B cell (primary cell): ENCODE data around the gene CCDC116. TPM values are rescaled to one million over a fixed set of nuclear protein-coding genes. Genes with fewer than 3 reads are reported as not detected.

Experiments used
- ATAC-seq: fragments of 200-7000 bp; cut with Tn5 transposase; one replicate; pipeline ENCODE4 v1.10.0; 2021; ENCODE audit warnings: low read depth, mild to moderate bottlenecking, moderate number of reproducible peaks, moderate library complexity
- CTCF ChIA-PET: fragments of 350-600 bp; sonication (Branson Sonifier 250); formaldehyde crosslinking; loops from one replicate; lab custom pipeline; 2021; ENCODE audit warnings: antibody characterized with exemption, inconsistent platforms; lab: Charles Lee
- POLR2A ChIA-PET: fragments of 350-600 bp; sonication (Branson Sonifier 250); formaldehyde crosslinking; loops from one replicate; lab custom pipeline; 2021; ENCODE audit warnings: antibody characterized with exemption; lab: Charles Lee
- DNase-seq: peaks from one replicate; pipeline ENCODE4 v3.0.0; 2013
- H2AFZ ChIP-seq: 2 replicates; pipeline ENCODE4 v1.6.1; 2012; ENCODE audit warnings: mild to moderate bottlenecking, low read depth, low read length; ENCODE audit not compliant: insufficient read depth, poor library complexity, severe bottlenecking
- H3K27ac ChIP-seq, 2 donors: 1 replicate in 1 of 2; 2 replicates in 1 of 2; pipeline ENCODE4 v1.5.1; 2012 to 2013; ENCODE audit warnings: low read length in 2 of 2, mild to moderate bottlenecking in 2 of 2, moderate library complexity in 1 of 2
- H3K27me3 ChIP-seq, 4 experiments: fragments of 200-600 bp in 1 of 4; sonication (generic) in 1 of 4; replicated peaks in 1 of 4; 1 replicate in 2 of 4; 2 replicates in 2 of 4; pipeline versions ENCODE4 v1.6.1 to v1.7.0; 2013 to 2016; ENCODE audit warnings: low read length in 3 of 4, mild to moderate bottlenecking in 2 of 4, mixed read lengths in 1 of 4, moderate library complexity in 1 of 4; ENCODE audit not compliant: insufficient read depth in 4 of 4, control insufficient read depth in 3 of 4; ENCODE audit errors: control extremely low read depth in 1 of 4
- H3K36me3 ChIP-seq, 2 experiments: replicated peaks in 1 of 2; 1 replicate in 1 of 2; 2 replicates in 1 of 2; pipeline versions ENCODE4 v1.6.1 to v1.7.1; 2013; ENCODE audit warnings: low read length in 1 of 2; ENCODE audit not compliant: insufficient read depth in 2 of 2, control insufficient read depth in 1 of 2; ENCODE audit errors: control extremely low read depth in 1 of 2, extremely low read depth in 1 of 2
- H3K4me1 ChIP-seq, 2 donors: fragments of 200-600 bp in 1 of 2; sonication (generic) in 1 of 2; 1 replicate in 1 of 2; 2 replicates in 1 of 2; pipeline versions ENCODE4 v1.5.1 to v1.6.1; 2013 to 2017; ENCODE audit warnings: low read length in 2 of 2; ENCODE audit not compliant: control insufficient read depth in 2 of 2, insufficient read depth in 2 of 2
- H3K4me2 ChIP-seq: replicated peaks from 2 replicates; pipeline ENCODE3; 2012; ENCODE audit warnings: mild to moderate bottlenecking, low read depth, low read length; ENCODE audit not compliant: poor library complexity, severe bottlenecking
- H3K4me3 ChIP-seq, 5 experiments: fragments of 200-600 bp in 1 of 5; sonication (generic) in 1 of 5; 1 replicate in 3 of 5; 2 replicates in 2 of 5; pipeline versions ENCODE4 v1.5.1 to v1.7.0; 2011 to 2016; ENCODE audit warnings: low read length in 4 of 5, mild to moderate bottlenecking in 4 of 5, low read depth in 2 of 5, control low read depth in 1 of 5, moderate library complexity in 1 of 5; ENCODE audit not compliant: insufficient read depth in 1 of 5; ENCODE audit errors: control extremely low read depth in 1 of 5, extremely low read depth in 1 of 5
- H3K79me2 ChIP-seq: fragments of 200-600 bp; sonication (generic); one replicate; pipeline ENCODE4 v1.6.0; 2016; ENCODE audit warnings: low read length; ENCODE audit not compliant: control insufficient read depth, insufficient read depth
- H3K9ac ChIP-seq: fragments of 200-600 bp; sonication (generic); 2 replicates; pipeline ENCODE4 v1.6.1; 2017; ENCODE audit warnings: mild to moderate bottlenecking, low read length, moderate library complexity
- H3K9me3 ChIP-seq, 3 donors: one replicate each; pipeline versions ENCODE4 v1.6.1 to v1.7.1; 2013; ENCODE audit warnings: low read length in 2 of 3; ENCODE audit not compliant: control insufficient read depth in 2 of 3, insufficient read depth in 1 of 3; ENCODE audit errors: control extremely low read depth in 1 of 3
- H4K20me1 ChIP-seq: 2 replicates; pipeline ENCODE4 v1.6.0; 2012; ENCODE audit warnings: mild to moderate bottlenecking, low read length; ENCODE audit not compliant: insufficient read depth, control insufficient read depth, poor library complexity, severe bottlenecking
- H3K27ac Mint-ChIP-seq: one replicate; pipeline ENCODE4 v1.8.0; 2021; ENCODE audit warnings: mixed read lengths
- H3K27me3 Mint-ChIP-seq: one replicate; pipeline ENCODE4 v1.8.0; 2021; ENCODE audit warnings: mixed read lengths
- H3K4me1 Mint-ChIP-seq: one replicate; pipeline ENCODE4 v1.8.0; 2021; ENCODE audit warnings: mixed read lengths
- H3K4me3 Mint-ChIP-seq: one replicate; pipeline ENCODE4 v1.8.0; 2021; ENCODE audit warnings: mixed read lengths
- H3K9me3 Mint-ChIP-seq: one replicate; pipeline ENCODE4 v1.8.0; 2022; ENCODE audit warnings: mixed read lengths; ENCODE audit not compliant: insufficient read depth
- EZH2 ChIP-seq: IDR thresholded peaks from 2 replicates; pipeline ENCODE4 v1.6.1; 2012; ENCODE audit warnings: borderline replicate concordance, low read depth, mild to moderate bottlenecking, moderate library complexity, low read length; ENCODE audit not compliant: insufficient read depth, poor library complexity, severe bottlenecking
- WGBS: methylation state at CpG from one replicate; pipeline ENCODE4 v1.1.5; 2013; ENCODE audit warnings: missing lambda C conversion rate; ENCODE audit not compliant: insufficient coverage; 5-methylcytosine and 5-hydroxymethylcytosine counted together
- intact Hi-C: fragments of 100-400 bp; cut with micrococcal nuclease; formaldehyde crosslinking; loops from one replicate; pipeline ENCODE4 v1.10.0; 2022
- polyA plus RNA-seq: library from polyadenylated mRNA; depleted of rRNA; stranded (reverse); fragments of >200 nt; gene quantifications from 2 replicates; pipeline ENCODE4 v1.2.3, GENCODE V29; 2012
- total RNA-seq, 2 donors: library from RNA; stranded (reverse); fragments of 120-200 nt in 1 of 2; gene quantifications; 1 replicate in 1 of 2; 2 replicates in 1 of 2; pipeline versions ENCODE4 v1.2.3 to v1.2.4, GENCODE V29; 2013 to 2022
- TF ChIP-seq, protein P1 (sequence below): fragments of 200-600 bp; IDR thresholded peaks from one replicate; pipeline ENCODE4 v1.8.0; 2022; ENCODE audit warnings: antibody characterized with exemption, mild to moderate bottlenecking

CCDC116 gene
- total and polyA plus RNA-seq, 2 donors (not counting 1 experiment from before 2014, with no cell fraction given), result 0.52 to 0.55 TPM

DNA sequence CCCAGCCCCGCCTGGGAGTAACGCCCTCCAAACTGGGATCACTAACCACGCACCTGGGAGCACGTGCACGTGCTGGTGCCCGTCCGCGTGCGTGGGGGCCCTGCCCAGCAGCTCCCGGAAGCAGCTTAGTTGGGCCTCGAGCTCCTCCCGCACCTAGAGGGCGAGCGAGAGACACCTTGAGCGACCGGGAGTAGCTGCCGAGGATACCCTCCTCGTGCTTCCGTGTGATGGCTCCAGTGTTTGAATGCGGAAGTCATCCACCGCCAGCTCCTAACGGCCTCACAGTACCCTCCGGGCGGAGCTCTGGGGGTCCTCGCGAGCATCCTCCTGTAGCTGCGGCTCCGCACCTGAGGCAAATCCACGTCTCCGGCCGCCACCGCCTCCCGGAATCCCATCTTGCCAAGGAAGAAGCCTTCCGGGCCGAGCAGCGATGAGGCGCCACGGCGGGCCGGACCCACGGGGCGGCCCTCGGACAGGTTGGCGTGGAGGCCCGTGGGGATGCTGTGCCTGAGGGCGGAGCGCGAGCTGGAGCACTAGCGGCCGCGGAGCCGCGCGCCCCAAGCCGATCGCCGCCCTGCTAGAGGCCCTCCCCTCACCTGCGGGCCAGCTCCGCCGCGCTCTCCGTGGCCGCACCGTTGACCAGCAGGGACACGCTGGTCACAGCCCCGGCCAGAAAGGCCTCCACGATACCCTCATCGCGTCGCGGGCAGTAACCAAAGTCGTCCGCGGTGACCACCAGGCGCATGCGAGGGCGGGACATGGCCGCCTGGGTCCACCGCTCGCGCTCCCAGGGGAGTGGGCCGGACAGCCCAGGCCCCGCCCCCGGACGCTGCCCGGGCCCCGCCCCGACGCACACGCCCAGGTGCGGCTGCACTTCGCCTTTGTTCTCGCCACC, 3.1 kb upstream of the CCDC116 start, which contains the start of gene YDJC:
Gene YDJC (minus strand): TSS at position 768 of the 895 bp plus-strand sequence. CDS start 8 bp downstream, at position 760.
- TF ChIP-seq, protein P1, sequence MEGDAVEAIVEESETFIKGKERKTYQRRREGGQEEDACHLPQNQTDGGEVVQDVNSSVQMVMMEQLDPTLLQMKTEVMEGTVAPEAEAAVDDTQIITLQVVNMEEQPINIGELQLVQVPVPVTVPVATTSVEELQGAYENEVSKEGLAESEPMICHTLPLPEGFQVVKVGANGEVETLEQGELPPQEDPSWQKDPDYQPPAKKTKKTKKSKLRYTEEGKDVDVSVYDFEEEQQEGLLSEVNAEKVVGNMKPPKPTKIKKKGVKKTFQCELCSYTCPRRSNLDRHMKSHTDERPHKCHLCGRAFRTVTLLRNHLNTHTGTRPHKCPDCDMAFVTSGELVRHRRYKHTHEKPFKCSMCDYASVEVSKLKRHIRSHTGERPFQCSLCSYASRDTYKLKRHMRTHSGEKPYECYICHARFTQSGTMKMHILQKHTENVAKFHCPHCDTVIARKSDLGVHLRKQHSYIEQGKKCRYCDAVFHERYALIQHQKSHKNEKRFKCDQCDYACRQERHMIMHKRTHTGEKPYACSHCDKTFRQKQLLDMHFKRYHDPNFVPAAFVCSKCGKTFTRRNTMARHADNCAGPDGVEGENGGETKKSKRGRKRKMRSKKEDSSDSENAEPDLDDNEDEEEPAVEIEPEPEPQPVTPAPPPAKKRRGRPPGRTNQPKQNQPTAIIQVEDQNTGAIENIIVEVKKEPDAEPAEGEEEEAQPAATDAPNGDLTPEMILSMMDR, result peak; percentile 61
- TF ChIP-seq EZH2, result no peak
- WGBS, result under 1% methylated on average over 93 of the region's 93 CpGs
- Histone ChIP-seq H3K27me3 (no peaks in the 10 kb centered on the region), H4K20me1 (peaks cover 59% of the 10 kb centered on the region), H2AFZ (peak within 1 kb of the TSS; percentile 72), H3K36me3 (peaks cover 0 to 26% of the 10 kb centered on the region in 2 experiments), H3K27ac (peak within 1 kb of the TSS; percentile 91 to 92), H3K4me2 (peak within 1 kb of the TSS; percentile 84), H3K9ac (peak within 1 kb of the TSS; percentile 93), H3K9me3 (peaks cover 0 to 16% (median 0%) of the 10 kb centered on the region in 3 donors), H3K79me2 (peaks cover 44% of the 10 kb centered on the region), H3K4me3 (peak within 1 kb of the TSS; percentile 6 to 100 (median 99)), H3K4me1 (peaks cover 23 to 40% of the 10 kb centered on the region in 2 donors)
- Mint-ChIP-seq H3K9me3 (no peaks in the 10 kb centered on the region), H3K4me3 (peak within 1 kb of the TSS; percentile 94), H3K27me3 (no peaks in the 10 kb centered on the region), H3K27ac (peak within 1 kb of the TSS; percentile 94), H3K4me1 (peaks cover 46% of the 10 kb centered on the region)
- peak; percentile 86 for ATAC-seq
- ChIA-PET CTCF (interaction anchor here (0.7 to 11.1 kb wide), 18 partner anchors 9 to 627 kb away, joined by 3 to 168 read pairs (median 4); partner anchors contain the start of genes PPIL2, PPM1F, SDF2L1 and THAP7), POLR2A (interaction anchor here (0.8 to 1.6 kb wide), 7 partner anchors 12 to 237 kb away, joined by 3 to 16 read pairs (median 3); partner anchors contain the start of genes MAPK1, PPIL2 and SDF2L1)
- intact Hi-C loops, result loop anchor here (1.0 to 5.0 kb wide), 5 partner anchors 13 to 62 kb away; partner anchors contain the start of genes PPIL2, SDF2L1 and UBE2L3
- peak; percentile 96 for DNase-seq
